HG03521 (cell line): ENCODE data around the gene ZNF219.

ENCODE experiments used
- ATAC-seq: cut with Tn5 transposase; IDR thresholded peaks from one replicate; pipeline ENCODE4 v1.9.1; 2021; ENCODE audit warnings: mild to moderate bottlenecking, moderate library complexity; ENCODE audit not compliant: unreplicated experiment

The ZNF219 gene

DNA sequence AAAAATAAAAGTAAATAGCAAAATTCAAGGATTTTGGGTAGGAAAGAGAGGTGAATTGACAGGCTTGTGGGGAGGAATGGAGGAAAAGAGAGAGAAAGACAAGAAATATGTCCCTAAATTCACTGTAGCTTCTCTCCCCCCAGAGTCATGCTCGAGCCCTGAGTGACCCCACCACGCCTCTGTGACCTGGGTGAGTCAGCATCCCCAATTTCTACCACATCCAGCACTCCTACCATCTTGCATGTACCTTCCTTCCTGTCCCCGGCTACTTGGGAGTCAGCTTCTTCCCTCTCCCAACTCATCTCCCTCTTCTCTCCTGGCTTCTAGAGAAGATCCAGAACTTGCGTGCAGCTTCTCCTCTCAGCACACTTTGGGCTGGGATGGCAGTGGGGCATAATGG, 9.8 kb downstream of the ZNF219 start:
- no peak for ATAC-seq

DNA sequence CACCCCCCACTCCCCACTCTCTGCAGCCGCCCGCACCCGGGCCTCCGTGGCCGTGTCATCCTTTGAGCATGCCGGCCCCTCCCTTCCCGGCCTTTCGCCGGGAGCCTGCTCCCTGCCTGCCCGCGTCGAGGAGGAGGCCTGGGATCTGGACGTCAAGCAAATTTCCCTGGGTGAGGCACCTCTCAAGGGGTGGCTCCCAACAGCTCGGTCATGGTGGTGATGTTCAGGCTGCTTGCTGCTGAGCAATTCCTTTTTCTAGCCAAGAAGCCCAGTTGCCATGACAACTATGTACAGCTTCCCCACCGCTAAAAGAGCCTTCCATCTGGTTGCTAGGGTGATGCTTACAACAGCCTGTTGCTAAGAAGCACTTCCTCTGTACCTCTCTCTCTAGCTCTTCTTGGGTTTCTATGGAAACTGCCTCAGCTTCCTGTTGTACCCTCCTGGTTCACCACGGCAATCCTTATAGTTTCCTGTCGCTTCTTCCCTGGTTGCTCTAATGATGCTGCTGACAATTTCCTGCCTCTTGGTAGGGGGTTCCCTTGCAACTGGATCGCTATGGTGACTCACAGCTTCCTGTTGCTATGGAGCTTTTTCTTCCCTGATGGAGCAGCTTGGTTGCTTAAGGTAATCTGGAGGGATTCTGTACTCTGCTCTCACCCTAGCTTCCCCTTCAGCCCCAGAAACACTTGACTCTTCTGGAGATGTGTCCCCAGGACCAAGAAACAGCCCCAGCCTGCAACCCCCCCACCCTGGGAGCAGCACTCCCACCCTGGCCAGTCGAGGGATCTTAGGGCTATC, 11.0 kb downstream of the ZNF219 start:
- ATAC-seq = peak; percentile 48

DNA sequence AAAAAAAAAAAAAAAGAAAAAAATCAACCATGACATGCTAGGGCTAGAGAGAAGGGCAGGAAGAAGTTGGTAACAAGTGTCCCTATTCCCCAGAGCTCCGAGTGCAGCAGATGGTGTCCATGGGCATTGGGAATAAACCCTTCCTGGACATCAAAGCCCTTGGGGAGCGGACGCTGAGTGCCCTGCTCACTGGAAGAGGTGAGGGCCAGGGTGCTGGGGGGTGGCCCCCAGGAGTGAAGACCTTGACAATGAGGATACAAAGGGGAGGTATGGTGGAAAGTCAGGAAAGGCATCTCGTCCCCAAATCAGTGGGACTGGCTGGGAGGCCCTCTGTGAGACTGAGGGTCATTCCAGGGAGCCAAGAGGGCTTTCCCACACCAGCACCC, 11.6 kb downstream of the ZNF219 start:
- no peak for ATAC-seq

DNA sequence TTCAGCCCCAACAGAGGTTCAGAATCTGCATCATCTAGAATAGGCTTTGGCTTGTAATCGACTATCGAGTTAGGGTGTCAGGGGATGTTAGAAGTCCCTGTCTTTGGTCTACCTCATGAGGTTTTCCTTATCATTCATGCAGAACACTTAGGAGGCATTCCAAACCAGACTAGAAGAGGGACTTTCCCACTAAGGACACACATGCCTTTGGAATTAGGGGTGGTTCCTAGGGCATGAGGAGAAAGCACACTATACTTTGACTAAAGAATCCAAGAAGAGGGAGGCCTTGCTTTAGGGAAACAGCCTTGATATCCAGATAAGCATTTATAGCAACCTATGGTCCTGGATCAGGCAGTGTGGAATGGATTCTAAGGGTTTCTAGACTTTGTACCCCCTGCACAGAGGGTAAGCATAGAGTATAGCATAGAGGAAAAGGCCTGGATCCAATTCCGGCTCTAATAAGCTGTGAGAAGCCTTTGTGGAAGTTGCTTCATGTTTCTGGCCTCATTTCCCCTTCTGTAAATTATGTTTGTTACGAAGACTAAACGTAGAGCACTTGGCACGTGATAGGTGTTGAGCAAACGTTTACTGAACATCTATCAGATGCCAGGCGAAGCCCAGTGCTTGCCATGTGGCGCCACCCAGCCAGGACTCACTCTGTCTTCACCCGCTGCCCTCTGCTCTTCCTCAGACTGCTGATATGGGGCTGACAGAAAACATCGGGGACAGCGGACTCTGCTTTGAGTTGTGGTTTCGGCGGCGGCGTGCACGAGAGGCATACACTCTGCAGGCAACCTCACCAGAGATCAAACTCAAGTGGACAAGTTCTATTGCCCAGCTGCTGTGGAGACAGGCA, 13.2 kb downstream of the ZNF219 start:
- no peak for ATAC-seq

DNA sequence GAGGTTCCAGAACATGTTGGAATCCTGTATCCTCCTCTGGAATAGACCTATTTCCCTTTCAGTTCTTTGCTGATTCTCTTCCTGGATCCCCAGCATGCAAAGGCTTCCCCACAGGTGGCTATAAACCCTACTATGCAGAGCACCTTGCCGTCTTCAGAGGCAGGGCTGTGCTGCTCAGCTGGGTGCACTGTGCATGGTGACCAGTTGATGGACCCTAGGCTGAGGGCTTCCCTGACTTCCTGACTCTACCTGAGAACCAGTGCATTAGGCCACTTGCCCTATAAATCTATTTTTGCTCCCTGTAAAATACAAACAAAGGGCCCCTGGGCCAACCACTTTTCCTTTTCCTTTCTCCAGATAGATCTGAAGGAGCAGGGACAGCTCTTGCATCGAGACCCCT, 14.1 kb downstream of the ZNF219 start:
- ATAC-seq = no peak

DNA sequence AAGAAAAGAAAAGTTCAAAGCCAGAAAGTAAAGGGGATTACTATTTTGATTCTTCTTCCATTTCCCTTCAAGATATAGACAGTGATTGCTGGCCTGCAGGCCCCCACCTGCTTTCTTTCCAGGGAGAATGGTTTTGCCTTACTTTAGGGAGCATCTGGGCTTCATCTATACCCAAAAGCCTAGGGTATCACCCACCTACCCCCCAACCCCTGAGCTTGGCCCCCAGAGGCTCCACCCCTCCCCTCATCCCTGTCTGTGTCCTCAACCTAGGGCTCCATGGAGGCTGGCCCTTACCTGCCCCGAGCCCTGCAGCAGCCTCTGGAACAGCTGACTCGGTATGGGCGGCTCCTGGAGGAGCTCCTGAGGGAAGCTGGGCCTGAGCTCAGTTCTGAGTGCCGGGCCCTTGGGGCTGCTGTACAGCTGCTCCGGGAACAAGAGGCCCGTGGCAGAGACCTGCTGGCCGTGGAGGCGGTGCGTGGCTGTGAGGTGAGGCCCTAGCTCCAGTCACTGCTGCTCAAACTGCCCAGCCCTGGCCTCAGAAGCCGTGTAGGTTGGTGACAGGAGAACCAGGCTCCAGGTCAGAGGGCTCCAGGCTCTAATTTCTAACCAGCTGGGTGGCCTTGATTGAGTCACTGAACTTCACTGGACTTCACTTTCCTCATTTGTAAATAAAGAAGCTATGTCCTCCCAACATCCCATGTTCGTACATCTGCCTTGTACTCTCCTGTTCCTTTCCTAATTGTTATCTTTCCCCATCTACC, 14.7 kb downstream of the ZNF219 start:
- no peak for ATAC-seq

DNA sequence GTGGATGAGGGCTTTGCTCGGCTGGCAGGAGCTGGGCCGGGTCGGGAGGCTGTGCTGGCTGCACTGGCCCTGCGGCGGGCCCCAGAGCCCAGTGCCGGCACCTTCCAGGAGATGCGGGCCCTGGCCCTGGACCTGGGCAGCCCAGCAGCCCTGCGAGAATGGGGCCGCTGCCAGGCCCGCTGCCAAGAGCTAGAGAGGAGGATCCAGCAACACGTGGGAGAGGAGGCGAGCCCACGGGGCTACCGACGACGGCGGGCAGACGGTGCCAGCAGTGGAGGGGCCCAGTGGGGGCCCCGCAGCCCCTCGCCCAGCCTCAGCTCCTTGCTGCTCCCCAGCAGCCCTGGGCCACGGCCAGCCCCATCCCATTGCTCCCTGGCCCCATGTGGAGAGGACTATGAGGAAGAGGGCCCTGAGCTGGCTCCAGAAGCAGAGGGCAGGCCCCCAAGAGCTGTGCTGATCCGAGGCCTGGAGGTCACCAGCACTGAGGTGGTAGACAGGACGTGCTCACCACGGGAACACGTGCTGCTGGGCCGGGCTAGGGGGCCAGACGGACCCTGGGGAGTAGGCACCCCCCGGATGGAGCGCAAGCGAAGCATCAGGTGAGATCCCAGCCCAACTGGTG, 16.8 kb downstream of the ZNF219 start:
- ATAC-seq = no peak

DNA sequence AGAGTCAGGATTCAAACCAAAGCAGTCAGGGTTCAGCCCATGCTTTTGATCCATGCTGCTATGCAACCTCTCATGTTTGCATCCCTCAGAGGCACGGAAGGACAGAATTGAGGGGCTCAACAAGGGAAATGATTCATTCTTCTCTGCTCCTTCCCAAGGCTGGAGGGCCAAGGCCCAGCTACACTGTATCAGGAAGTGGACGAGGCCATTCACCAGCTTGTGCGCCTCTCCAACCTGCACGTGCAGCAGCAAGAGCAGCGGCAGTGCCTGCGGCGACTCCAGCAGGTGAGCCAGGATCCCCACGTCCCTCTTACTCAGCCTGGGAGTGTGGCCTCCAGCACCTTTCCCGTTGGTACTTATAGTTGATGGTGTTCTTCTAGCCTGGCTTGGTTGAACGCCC, 19.7 kb downstream of the ZNF219 start:
- no peak for ATAC-seq

DNA sequence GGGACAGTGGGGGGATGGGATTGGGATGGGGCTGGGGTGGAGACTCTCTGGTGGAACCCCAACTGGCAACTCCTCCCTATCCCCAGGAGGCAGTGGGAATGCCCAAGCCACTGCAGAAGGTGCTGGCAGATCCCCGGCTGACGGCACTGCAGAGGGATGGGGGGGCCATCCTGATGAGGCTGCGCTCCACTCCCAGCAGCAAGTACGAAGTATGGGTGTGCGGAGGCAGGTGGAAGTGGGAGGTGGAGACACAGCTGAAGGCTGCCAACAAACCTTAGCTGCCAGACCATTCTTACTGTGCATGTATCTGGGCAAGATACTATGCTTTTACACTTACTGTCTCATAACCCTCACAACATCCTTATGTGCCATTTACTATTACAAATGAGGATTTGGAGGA, 20.2 kb downstream of the ZNF219 start:
- ATAC-seq = no peak

DNA sequence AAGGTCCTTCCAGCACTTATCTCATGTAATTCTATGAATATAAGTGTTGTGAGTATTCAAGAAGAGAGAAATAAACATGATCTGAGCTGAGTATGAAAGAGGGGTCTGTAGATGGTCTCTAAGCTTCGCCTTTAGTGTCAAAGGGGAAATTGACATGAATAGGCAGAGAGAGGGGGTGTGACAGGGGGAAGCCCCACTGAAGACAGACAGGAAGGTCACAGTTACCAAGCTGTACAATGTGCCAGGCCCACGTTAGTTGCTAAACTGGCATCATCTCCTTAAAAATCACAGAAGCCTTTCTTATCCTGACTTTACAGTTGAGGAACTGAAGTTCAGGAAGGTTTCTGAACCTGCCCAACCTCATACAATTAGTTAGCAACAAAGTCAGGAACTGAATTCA, 20.8 kb downstream of the ZNF219 start:
- ATAC-seq = no peak

DNA sequence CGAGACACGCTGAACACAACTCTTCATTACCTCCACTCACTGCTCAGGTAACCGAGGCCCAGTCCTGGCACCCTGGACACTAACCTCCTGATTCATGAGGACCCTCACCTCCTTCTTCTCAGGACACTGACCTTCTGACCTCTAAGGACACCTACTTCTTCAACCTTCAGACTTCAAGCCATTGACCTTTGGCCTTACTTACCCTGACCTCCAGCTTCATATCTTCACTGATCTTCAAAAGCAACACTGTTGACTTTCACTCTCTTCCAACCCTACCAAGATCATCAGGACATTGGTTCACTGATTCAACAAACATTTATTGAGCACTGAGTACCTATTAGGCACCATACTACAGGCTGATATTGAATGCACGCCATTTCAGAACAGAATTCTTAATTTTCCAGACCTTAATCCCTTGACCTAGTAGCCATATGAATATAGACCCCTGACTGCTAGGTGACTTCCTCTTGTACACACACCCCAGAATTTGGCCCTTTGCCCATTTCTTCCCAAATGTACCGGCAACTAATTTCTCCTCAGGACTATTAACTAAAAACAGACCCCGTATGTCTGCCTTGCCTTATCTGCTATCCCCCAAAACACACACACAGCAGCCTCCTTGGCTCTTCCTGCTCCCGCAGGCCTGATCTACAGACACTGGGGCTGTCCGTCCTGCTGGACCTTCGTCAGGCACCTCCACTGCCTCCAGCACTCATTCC, 22.6 kb downstream of the ZNF219 start:
- ATAC-seq = no peak

DNA sequence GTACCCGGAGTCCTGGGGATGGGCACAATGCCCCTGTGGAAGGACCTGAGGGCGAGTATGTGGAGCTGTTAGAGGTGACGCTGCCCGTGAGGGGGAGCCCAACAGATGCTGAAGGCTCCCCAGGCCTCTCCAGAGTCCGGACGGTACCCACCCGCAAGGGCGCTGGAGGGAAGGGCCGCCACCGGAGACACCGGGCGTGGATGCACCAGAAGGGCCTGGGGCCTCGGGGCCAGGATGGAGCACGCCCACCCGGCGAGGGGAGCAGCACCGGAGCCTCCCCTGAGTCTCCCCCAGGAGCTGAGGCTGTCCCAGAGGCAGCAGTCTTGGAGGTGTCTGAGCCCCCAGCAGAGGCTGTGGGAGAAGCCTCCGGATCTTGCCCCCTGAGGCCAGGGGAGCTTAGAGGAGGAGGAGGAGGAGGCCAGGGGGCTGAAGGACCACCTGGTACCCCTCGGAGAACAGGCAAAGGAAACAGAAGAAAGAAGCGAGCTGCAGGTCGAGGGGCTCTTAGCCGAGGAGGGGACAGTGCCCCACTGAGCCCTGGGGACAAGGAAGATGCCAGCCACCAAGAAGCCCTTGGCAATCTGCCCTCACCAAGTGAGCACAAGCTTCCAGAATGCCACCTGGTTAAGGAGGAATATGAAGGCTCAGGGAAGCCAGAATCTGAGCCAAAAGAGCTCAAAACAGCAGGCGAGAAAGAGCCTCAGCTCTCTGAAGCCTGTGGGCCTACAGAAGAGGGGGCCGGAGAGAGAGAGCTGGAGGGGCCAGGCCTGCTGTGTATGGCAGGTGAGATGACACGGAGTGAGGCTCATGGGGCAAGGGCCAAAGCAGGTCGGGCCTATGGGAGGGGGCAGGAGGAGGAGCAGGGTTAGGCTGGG, 23.8 kb downstream of the ZNF219 start:
- ATAC-seq = no peak

DNA sequence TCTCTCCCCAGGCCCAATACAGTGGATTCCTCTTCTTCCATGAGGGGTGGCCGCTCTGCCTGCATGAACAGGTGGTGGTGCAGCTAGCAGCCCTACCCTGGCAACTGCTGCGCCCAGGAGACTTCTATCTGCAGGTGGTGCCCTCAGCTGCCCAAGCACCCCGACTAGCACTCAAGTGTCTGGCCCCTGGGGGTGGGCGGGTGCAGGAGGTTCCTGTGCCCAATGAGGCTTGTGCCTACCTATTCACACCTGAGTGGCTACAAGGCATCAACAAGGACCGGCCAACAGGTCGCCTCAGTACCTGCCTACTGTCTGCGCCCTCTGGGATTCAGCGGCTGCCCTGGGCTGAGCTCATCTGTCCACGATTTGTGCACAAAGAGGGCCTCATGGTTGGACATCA, 24.5 kb downstream of the ZNF219 start:
- ATAC-seq = no peak

DNA sequence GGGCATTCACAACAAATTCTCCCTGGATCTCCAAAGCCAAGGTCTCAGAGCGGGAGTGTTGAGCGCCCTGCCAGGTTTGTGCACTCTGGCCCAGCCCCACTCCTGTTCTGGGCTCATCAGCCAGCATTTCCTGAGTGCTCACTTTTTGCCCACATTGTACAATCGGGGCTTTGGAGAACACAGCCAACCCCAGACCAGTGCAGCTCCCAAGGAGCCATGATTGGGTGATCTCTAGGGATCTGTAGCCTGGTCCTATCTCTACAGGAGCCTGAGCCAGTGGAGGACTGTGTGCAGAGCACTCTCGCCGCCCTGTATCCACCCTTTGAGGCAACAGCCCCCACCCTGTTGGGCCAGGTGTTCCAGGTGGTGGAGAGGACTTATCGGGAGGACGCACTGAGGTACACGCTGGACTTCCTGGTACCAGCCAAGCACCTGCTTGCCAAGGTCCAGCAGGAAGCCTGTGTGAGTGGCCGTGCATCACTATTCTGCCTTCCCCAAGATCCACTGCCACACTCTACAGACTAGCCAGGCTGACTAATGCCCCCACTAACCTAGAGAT, 25.6 kb downstream of the ZNF219 start:
- no peak for ATAC-seq

DNA sequence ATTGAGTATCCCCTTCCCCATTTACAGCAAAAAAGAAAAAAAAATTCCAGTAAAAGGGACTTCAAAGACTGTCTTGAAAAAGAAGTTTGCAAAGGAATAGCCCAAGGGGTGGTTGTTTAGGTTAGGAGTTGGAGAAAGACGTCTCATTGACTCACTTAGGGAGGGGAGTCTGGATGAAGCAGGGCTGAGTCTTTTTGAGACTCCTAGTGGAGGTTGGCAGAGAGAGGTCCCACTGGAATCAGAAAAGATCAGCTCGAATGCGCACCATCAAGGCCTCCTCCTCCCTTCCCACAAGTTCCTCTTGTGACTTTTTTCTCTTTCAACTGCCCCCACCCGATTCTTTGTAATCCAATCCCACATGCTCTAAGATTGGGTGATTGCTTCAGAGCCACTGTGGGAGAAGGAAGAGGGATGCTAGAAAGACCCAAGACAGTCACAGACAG, 26.4 kb downstream of the ZNF219 start:
- ATAC-seq = no peak

DNA sequence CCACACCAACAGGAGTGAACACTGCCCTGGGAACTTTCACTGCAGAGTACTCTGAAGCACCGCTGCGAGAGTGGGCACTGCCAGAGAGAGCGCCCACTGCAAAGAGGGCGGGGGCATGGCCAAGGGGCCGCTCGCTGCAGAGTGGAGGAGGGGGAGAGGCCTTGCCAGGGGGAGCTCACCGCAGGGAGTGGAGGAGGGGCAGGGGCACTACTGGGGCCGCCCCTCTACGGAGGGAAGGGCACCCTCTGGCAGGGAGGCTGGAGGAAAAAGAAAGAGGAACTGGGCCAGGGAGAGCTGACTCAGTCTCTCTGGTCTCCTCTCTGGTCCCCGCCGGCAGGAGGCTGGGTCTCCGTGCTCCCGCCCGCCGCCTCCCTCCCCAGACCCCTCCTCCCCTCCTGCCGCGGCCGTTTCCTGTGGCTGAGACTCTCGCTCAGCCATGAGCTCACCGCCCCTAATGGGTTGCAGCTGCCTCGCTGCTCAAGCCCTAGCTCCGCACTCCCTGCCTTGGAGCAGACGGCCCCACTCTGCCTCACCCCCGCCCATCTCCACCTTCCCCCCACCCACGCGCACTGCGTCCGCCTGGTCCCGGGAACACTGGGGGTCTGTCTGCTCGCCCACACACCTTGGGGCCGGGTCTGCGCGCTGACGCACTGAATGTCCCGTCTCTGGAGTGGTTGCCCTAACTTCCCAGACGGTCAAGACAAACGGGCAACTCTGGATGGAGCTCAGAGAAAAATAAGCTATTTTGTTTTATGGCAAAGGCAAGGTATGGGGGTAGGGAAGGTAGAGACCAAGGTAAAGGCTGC, 27.0 kb downstream of the ZNF219 start:
- ATAC-seq = peak; percentile 64

DNA sequence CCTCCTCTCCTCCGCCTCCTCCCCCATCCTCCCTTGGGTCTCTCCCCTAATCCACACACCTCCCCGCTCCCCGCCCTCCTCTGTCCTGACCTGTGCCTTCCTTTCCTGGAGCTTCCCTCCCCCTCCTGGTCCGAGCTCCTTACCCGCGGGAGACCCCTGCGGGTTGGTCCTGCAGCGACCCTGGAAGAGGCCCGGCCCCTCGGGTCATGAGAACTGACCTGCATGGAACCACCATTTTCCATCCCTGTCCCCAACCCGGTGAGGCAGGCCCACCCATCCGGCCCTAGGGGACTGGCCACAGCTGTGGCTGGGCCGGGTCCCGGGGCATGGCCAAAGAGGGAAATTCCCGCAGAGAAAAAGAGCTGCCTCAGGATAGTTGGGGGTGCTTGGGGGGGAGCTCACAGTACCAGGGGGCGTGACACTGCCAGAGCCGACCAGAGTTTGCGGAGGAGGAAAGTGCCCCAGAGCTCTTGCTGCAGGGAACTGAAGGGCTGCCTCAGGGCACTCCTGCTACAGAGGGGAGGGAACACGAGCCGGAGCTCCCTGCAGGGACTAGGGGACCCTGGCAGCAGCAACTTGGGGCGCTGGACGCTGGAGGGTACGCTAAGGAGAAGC, 27.7 kb downstream of the ZNF219 start:
- peak; percentile 6 for ATAC-seq

DNA sequence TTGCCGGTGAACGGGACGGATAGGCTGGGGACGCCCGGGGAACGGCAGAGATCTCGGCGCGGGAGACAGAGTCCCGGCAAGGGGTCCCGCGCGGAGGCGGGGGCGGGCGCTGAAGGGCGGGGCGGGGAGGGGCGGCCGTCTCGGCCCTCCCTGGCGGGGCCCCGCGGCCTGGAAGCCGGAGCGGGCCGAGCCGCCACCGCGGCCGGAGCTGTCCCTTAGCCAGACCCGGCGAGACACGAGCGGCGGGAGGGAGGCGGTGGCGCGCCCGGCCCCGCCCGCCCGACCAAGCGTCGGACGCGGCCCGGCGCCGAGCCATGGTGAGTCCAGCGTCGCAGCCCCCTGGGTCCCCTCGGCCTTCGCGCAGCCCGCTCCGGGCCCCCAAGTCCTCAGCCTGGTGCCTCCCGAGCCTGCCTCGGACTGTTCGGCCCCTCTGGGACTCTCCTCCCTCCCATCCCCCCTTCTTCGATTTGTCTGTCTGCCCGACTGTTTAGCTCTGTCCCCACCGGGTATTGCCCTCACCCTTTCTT, 28.3 kb downstream of the ZNF219 start, which contains the start of gene ARHGEF40:
ARHGEF40 (plus strand) TSS at position 222 of the 527 bp plus-strand sequence; CDS start at position 315, 93 bp downstream.
- no peak for ATAC-seq
